Measurements from ENCODE around the gene TNS3.
"Not testable (repeated sequence)": the region's sequence is repeated elsewhere in the genome, so short reads cannot be mapped to it uniquely, and the experiment has no call there.

The TNS3 gene

DNA sequence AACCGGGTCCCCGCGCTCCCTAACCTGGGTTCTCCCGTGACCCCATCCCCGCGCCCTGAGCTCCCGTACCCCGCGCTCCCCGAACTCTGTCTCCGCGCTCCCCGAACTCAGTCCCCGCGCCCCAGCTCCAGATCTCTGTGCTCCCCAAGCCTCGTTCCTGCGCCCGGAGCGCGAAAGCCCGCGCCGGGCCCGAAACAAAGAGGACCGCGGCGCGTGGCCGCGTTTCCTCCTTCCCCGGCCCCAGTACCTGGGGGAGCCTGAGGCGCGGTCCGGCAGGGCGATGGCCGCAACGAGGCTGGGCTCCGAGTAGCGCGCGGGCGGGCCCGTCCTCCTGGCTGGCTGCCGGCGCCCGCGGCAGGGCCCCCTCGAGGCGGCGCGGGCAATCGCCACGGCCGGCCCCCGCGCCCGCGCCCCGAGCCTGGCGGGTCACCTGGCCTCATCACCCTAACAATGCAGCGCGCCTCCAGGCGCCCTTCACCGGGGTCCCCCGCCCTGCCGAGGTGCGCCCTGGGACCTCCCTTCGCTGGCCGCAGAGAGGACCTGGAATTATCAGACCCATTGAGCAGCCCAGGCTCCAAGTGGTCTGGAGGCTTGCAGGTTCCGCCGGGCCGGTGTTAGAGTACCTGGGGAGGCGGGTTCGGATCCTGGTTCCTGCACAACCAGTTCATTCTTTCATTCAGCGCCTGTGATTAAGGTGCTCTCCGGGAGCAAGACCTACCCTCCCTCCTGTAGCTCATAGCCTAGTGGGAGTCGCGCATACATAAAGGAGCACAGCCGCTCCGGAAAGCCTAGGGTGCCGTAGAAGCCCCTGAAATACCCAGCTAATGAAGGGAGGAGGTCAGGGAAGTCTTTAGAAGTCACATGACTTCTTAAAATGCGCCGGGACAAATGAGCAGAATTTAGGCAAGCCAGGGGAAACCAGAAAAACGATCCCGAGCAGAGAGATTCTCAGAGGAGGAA, at the start of gene TNS3:
Gene TNS3, minus strand, starts transcription at position 308 of the 960 bp plus-strand sequence. CDS start 142,475 bp downstream, outside the sequence.
- DNase-seq = no peak

DNA sequence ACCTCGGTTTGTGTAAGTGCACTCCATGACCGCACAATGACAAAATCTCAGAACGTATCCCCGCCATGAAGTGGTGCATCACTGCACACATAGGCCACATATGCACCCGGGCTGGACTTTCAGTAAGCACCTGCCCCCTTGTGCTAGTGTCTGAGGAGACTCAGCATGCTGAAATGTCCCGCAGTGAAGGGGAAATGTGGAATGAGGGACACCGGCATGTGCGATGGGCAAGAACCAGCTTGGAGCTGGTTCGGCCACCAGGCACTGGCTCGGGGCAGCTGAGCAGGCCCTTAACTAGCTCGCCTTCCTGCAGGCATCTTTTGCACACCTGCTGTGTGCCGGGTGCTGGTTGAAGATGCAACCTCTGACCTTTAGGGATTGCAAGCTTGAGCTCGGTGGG, 49.8 kb upstream of the TNS3 start:
- no peak for DNase-seq

DNA sequence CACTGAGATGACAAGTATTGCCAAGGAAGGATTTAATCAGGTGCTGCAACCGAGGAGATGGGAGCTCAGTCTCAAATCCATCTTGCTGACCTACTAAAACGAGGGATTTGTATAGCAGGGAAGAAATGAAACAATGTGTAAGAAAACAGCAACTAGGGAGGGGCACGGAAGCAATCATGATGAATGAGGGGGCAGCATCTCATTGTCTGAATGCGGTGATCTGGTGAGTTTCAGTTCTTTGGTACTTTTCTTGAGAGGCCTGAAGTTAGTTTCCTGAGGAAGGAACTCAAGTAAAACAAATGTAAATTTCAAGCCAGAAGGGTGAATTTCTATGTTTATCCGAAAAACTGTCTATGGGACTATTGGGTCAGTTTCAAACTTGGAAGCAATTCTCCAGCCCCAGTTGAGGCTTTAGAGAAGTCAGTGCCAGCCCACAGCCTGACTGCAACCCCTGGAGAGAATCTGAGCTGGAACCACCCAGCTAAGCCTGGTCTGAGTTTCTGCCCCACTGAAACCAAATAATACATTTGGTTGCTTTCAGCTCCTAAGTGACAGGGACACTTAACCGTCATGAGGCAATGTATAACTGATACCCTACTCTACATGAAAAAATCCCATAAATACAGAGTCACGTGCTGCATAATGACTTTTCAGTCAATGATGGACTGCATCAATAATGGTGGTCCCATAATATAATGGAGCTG, 45.8 kb upstream of the TNS3 start:
- no peak for DNase-seq

DNA sequence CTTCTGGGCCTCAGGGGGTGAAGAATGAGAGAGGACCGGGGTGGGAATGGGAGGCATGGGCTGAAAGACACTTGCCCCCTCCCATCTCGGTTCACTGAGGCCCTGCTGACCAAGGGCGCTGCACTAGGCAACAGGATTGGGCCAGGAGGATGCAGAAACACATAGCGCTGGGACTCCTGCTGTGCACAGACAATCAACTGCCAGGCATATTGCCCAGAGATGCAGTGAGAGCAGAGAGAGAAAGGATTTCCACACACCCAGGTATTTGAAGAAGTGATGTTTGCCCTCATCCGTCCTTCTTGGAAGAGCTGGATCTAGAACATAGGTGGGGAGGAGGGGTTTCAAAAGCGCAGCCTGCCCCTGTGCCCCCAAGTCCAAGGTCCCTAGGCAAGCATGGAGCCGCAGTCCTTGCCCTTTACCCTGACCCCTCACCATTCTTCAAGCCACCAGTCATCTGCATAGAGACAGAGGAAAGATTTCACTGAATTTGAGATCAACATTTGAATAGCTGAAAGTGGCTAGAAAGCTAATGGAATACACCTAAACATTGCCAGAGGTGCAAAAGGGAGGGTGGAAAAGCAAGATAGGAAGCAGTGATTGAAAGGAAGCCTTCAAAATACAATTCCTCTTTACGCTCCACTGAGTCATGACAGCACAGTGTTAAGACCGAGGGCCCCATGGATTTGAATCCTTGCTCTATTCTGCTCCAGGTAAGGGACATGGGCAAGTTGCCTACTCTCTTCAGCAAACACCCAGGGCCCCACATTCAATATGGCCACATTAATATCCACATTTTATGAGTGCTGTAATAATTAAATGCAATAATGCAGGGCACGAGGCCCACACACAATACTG, 44.2 kb upstream of the TNS3 start:
- DNase-seq = no peak

DNA sequence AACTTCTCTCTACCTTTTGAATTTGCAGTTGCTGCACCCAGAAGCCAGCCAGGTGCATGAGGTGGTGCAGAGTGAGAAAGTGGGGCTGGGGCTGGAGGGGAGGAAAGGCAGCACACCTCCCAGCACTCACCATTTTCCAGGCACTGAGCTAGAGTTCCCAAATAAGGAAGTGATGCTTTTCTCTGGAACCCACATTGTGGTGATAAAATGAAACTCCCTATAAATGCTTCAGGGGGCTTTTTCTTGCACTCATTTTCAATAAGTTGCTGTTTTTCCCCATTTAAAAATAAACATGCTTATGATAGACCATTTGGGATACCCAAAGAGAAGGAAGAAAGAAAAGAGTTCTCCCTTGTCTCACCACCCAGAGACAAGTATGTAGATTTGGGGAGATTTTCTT, 42.8 kb upstream of the TNS3 start:
- no peak for DNase-seq

DNA sequence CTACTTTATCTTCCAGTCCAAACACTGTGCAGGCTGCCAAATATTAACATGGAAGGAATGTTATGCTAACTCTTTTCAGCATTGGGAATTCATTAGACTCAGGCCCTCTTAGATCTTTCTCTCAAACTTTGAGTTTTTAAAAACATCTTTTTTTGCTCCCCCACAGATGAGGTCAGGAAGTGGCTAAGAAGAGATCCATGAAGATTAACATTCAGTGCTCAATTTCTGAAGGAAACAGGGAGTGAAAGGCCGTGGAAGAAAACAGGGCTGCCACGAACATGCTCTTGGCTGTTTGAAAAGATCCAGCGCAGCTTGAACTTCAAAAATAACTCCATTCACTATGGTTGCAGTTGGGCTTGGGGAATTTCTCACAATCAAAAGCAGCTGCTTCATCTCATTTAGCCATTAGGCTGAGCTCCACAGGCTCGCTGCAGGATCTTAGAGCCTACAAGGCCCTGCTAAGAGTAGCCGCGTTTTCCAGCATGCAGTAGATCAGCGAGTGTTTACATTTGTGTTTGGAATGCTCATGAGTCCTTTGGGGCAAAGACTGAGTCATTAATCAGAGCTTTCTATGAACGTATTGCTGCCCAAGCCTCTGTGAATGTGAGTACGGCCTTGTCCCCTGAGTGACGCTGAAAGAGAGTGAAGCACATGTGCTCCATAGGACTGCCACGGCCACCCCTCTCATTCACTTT, 41.2 kb upstream of the TNS3 start:
- DNase-seq = no peak

DNA sequence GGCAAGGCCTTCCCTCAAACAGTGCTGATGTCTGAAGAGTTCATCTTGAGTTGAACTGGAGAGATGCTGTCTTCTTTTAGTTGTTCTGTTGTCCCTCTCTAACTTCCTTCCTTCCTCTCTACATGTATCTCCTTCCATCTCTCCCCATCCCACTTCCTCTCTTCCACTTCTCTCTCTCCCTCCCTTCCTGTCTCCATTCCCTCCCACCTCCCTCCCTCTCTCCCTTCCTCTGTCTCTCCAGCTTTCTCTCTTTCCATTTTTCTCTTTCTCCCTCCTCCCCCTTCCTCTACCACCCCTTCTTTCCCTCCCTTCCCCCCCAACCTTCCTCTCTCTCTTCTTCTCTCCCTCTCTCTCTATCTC, 40.7 kb upstream of the TNS3 start:
- no peak for DNase-seq

DNA sequence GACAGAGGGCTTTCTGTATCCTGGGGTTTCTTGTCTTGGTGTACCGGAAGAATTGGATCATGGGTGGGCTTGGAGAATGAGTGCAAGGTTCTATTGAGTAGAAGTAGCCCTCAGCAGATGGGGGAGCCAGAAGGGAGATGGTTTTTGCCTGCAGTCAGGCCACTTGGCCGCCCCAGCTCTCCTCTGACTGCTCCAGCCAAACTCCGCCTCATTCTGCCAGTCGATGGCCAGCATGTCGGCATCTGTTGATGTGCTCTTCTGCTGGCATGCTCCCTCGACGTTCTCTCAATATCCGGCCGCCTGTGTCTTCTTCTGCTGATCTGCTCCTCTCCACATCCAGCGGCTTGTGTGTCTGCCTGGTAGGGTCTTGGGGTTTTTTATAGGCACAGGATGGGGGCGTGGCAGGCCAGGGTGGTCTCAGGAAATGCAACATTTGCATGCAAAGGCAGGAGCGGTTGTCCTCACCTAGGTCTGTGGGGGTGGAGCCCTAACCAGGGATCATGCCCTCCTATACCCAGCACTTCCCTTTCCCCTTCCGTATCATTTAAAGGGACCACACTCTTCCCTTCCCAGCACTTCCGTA, 40.2 kb upstream of the TNS3 start:
- no peak for DNase-seq

DNA sequence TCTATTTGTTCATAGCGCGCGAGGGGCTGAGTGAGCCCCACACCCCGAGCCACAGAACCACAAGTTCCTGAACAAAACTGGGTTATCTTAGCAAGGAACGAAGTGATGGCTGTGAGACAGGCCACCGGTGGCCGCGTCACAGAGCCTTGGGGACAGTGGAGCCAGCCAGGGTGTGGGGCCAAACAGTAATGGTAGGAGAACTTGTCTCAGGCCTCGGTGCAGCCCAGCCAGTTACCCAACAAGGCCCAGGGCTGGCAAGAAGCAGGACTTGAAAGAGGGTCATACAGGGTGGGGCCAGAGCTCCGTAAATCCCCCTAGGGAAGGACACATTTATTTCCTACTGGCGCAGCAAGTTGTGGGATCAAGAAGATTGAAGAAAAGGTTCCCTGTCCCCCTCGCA, 39.4 kb upstream of the TNS3 start:
- no peak for DNase-seq

DNA sequence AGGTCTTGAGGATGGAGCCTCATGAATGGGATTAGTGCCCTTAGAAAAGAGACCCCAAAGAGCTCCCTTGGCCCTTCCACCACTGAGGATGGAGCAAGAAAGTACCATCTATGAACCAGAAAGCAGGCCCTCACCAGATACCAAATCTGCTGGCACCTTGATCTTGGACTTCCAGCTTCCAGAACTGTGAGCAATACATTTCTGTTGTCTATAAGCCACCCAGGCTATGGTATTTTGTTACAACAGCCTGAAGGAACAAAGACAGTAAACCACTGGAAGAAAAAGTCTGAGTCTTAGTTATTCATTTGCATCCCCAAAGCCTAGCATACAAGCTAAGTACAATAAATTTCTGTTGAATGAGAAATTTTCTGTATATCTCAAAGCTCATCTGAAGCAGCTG, 37.9 kb upstream of the TNS3 start:
- DNase-seq = no peak

DNA sequence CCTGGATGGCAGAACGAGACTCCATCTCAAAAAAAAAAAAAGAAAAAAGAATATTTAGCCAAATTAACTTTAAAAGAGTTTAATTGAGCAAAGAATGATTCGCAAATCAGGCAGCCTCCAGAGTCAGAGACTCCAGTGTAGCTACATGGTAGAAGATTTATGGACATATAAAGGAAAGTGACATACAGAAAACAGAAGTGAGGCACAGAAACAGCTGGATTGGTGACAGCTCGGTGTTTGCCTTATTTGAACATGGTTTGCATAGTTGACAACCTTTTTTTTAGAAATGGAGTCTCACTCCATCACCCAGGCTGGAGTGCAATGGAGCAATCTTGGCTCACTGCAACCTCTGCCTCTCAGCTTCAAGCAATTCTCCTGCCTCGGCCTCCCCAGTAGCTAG, 35.2 kb upstream of the TNS3 start:
- no peak for DNase-seq

DNA sequence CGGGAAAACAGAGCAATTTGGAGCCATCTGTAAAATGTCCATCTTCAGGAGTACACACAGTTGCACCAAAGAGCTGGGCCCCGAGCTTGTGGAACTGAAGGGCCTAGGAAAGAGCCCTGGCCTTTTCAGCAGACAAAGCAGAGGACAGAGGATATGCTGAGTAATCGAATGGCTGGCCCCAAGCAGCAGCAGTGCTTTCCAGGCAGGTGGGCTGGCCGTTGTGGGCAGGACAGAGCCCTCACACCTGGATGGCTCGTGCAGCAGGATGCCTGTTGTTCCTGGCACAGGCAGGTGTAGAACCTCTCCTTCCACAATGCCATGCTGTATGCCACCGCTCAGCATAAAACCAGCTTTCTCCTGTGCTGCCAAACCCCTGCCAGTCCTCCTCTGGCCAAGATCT, 32.5 kb upstream of the TNS3 start:
- no peak for DNase-seq

DNA sequence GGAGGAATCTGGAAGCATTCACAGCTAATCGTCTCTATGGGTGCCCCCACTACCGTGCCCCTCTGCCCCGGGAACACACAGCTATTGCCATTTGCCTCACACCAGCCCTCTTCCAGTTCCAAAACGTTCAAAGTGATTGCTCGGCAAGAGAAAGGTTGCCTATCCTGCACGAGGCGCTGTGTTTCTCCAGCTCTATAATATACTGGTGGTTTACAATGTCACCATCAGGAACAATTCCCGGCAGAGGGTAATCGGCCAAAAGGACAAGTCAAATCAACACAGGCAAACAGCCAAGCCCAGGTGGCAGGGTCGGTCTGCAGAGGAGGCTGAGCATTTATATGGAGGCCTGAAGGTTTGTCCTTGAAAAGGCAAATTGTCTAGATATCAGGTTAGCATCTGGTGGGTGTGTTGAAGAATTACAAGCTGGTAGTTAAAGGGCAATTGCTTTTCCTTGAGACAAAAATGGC, 29.2 kb upstream of the TNS3 start:
- no peak for DNase-seq

DNA sequence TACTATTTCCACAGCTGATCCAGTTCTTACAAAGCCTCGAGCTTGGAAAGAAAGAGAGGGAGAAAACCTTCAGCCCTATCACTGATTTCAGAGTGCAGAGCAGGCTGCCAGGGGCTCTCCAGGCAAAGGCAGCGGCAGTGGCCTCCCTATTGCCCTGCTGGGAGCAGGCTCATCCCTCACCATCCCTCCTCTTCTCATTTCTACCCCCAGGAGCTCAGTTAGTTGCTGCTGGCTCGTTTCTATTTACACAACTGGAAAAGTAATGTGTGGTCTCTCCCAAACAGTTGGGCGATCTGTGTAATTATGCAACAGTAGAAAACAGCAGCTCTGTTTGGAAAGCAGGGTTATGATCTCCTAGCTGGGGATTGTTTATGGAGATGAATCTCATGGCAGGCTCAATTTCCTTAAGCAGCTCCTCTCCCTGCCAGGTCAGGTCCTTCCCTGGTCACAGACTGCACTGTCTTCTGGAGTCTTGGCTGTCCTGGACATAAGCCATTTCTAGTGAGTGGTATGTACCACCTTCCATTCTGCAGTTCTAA, 28.7 kb upstream of the TNS3 start:
- no peak for DNase-seq

DNA sequence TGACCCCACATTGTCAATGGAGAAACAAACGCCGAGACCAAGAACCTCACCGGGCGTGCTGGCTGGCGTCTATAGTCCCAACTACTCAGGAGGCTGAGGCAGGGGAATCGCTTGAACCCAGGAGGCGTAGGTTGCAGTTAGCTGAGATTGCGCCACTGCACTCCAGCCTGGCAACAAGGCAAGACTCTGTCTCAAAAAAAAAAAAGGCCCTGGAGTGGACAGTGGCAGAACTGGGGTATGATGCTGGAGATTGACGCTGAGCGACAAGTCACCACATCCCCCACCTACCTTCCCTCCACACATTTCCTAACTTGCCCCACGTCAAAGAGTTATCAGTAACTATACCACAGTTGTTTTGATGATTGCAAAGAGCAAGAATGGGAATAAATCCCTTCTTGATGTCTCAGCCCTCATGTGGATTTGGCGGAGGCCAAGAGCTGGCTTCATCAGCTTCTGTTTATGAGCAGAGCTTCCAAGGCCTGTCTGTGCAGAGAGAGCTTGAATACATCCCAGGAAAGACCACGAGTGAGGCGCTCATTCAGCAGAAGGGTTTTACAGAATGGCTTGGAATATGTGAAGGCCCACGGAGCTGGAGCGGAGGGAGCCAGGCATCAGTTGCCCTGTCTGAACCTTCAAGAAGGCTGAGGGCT, 28.0 kb upstream of the TNS3 start:
- DNase-seq = no peak

DNA sequence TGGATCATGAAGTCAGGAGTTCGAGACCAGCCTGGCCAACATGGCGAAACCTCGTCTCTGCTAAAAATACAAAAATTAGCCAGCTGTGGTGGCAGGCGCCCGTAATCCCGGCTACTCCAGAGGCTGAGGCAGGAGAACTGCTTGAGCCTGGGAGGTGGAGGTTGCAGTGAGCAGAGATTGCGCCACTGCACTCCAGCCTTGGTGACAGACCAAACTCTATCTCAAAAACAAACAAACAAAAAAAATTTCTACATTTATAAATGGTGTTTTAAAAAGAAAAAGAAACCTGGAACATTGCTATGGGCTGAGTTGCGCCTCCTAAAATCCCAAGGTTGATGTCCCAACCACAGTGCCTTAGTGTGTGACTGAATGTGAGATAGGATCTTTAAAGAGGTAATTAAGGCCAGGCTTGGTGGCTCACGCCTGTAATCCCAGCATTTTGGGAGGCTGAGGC, 24.7 kb upstream of the TNS3 start:
- DNase-seq = not testable (repeated sequence)

DNA sequence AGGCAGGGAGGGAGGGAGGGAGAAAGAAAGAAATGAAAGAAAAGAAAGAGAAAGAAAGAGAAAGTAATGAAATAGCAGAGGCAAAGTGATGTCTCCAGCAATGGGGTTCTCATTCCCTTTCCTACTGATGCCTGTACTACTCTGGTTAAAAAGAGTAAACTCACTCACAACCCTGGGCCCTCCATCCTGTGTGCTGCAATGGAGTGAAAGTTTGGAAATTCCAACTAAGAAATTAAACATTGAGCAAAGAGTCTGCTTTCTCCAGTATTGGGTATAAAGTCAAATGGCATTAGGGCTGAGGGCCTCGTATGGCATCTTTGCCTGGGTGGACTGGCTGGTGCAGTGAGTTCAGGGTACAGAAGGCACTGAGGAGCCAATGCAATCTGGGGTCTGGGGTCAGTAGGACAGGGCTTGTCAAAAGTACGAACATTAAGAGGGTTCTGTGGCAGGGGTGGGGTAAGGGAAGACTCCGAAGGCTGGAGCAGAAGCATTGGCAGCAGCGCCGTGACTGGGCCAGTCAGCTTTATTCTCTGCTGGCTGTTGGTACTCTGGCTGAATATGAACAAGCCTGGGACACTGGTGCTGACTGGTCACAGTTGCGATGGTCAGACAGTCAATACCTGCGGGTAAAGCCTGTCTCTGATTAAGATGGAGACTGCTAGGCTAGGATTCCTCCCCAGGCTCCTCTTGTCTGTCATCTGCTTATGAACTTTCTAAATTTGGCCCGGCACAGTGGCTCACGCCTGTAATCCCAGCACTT, 24.1 kb upstream of the TNS3 start:
- no peak for DNase-seq

DNA sequence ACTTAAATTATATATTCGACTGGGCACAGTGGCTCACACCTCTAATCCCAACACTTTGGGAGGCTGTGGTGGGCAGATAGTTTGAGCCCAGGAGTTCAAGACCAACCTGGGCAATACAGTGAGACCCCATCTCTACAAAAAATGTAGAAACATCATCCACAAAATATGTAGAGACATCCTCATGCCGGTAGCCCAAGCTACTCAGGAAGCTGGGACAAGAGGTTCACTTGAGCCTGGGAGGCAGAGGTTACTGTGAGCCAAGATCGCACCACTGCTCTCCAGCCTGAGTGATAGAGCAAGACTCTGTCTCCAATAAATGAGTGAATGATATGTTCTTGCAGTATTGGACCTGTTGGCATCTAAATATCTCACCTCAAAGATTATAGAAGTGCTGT, 22.6 kb upstream of the TNS3 start:
- DNase-seq = no peak

DNA sequence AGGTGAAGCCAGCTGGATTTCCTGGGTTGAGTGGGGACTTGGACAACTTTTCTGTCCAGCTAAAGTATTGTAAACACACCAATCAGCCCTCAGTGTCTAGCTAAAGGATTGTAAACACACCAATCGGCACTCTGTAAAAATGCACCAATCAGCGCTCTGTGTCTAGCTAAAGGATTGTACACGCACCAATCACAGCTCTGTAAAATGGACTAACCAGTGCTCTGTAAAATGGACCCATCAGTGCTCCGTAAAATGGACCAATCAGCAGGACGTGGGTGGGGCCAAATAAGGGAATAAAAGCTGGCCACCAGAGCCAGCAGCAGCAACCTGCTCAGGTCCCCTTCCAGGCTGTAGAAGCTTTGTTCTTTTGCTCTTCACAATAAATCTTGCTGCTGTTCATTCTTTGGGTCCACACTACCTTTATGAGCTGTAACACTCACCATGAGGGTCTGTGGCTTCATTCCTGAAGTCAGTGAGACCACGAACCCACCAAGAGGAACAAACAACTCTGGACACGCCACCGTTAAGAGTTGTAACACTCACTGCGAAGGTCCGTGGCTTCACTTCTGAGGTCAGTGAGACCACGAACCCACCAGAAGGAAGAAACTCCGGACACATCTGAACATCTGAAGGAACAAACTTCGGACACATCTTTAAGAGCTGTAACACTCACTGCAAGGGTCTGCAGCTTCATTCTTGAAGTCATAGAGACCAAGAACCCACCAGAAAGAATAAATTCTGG, 21.8 kb upstream of the TNS3 start:
- DNase-seq = not testable (repeated sequence)

Measured in GF-D8 (cell line).